HepG2 (cell line): ENCODE data around the gene GEMIN2. TPM values are rescaled to one million over a fixed set of nuclear protein-coding genes. Genes with fewer than 3 reads are reported as not detected.

Experiments used
- ARHGAP35 ChIP-seq: sonication (generic); formaldehyde crosslinking; IDR thresholded peaks from 2 replicates; pipeline ENCODE4 v1.9.0; 2022; ENCODE audit warnings: mild to moderate bottlenecking, inconsistent platforms, moderate library complexity, missing genetic modification reagents, borderline replicate concordance
- BATF2 ChIP-seq: sonication (generic); formaldehyde crosslinking; IDR thresholded peaks from 2 replicates; pipeline ENCODE4 v1.8.0; 2022; ENCODE audit warnings: mild to moderate bottlenecking, missing genetic modification reagents, moderate library complexity
- DMAP1 ChIP-seq: IDR thresholded peaks from 2 replicates; pipeline ENCODE4 v1.6.1; 2016
- ELF4 ChIP-seq: sonication (generic); formaldehyde crosslinking; IDR thresholded peaks from 2 replicates; pipeline ENCODE4 v1.5.0; 2020; ENCODE audit warnings: missing genetic modification reagents, mild to moderate bottlenecking, moderate library complexity, borderline replicate concordance
- GATAD1 ChIP-seq: IDR thresholded peaks from 2 replicates; pipeline ENCODE4 v1.6.1; 2016; ENCODE audit warnings: missing genetic modification reagents, missing compliant biosample characterization
- GPN1 ChIP-seq: sonication (generic); formaldehyde crosslinking; IDR thresholded peaks from 2 replicates; pipeline ENCODE4 v1.5.1; 2020; ENCODE audit warnings: missing genetic modification reagents, borderline replicate concordance
- GZF1 ChIP-seq: sonication (generic); formaldehyde crosslinking; IDR thresholded peaks from 2 replicates; pipeline ENCODE4 v1.5.1; 2020; ENCODE audit warnings: mild to moderate bottlenecking, missing genetic modification reagents
- HNF4A ChIP-seq: sonication (generic); formaldehyde crosslinking; IDR thresholded peaks from 2 replicates; pipeline ENCODE4 v1.4.0; 2020; ENCODE audit warnings: missing genetic modification reagents
- KDM2A ChIP-seq: sonication (generic); formaldehyde crosslinking; IDR thresholded peaks from 2 replicates; pipeline ENCODE4 v1.4.0; 2020; ENCODE audit warnings: low read depth, missing genetic modification reagents, borderline replicate concordance
- NR1H2 ChIP-seq: sonication (generic); formaldehyde crosslinking; IDR thresholded peaks from 2 replicates; pipeline ENCODE4 v1.8.1; 2022; ENCODE audit warnings: low read depth, missing genetic modification reagents, borderline replicate concordance
- POLR2G ChIP-seq: fragments of 200-400 bp; formaldehyde crosslinking; IDR thresholded peaks from 2 replicates; pipeline ENCODE4 v1.6.1; 2018; ENCODE audit warnings: mild to moderate bottlenecking, low read depth, low read length, moderate library complexity
- RAD51 ChIP-seq: fragments of 450-650 bp; IDR thresholded peaks from 2 replicates; pipeline ENCODE4 v1.6.1; 2016; ENCODE audit warnings: borderline replicate concordance
- RCOR2 ChIP-seq: IDR thresholded peaks from 2 replicates; pipeline ENCODE4 v1.6.1; 2016; ENCODE audit warnings: missing biosample characterization, missing genetic modification reagents
- RORA ChIP-seq: sonication (generic); formaldehyde crosslinking; IDR thresholded peaks from 2 replicates; pipeline ENCODE4 v1.5.0; 2020; ENCODE audit warnings: mild to moderate bottlenecking, missing genetic modification reagents, moderate library complexity
- TAF15 ChIP-seq: fragments of 200-400 bp; formaldehyde crosslinking; IDR thresholded peaks from one replicate; pipeline ENCODE4 v1.6.1; 2018; ENCODE audit warnings: mild to moderate bottlenecking, low read depth, low read length; ENCODE audit not compliant: poor library complexity, severe bottlenecking
- TFE3 ChIP-seq: IDR thresholded peaks from 2 replicates; pipeline ENCODE4 v1.6.1; 2016
- TSC22D2 ChIP-seq: sonication (generic); formaldehyde crosslinking; IDR thresholded peaks from 2 replicates; pipeline ENCODE4 v1.5.1; 2020; ENCODE audit warnings: missing genetic modification reagents, mild to moderate bottlenecking, borderline replicate concordance
- ZFP82 ChIP-seq: sonication (generic); formaldehyde crosslinking; IDR thresholded peaks from 2 replicates; pipeline ENCODE4 v1.5.1; 2020; ENCODE audit warnings: mild to moderate bottlenecking, missing genetic modification reagents, borderline replicate concordance
- ZNF350 ChIP-seq: sonication (generic); formaldehyde crosslinking; IDR thresholded peaks from 2 replicates; pipeline ENCODE4 v1.4.0; 2020; ENCODE audit warnings: mild to moderate bottlenecking, low read depth, missing genetic modification reagents, borderline replicate concordance
- ZNF503 ChIP-seq: sonication (generic); formaldehyde crosslinking; IDR thresholded peaks from 2 replicates; pipeline ENCODE4 v1.4.0; 2020; ENCODE audit warnings: missing genetic modification reagents
- ZNF790 ChIP-seq: sonication (generic); formaldehyde crosslinking; IDR thresholded peaks from 2 replicates; pipeline ENCODE4 v1.8.0; 2022; ENCODE audit warnings: missing genetic modification reagents, mild to moderate bottlenecking, borderline replicate concordance
- ZNF879 ChIP-seq: sonication (generic); formaldehyde crosslinking; IDR thresholded peaks from 2 replicates; pipeline ENCODE4 v1.8.1; 2023; ENCODE audit warnings: missing genetic modification reagents
- ZNF883 ChIP-seq: sonication (generic); formaldehyde crosslinking; IDR thresholded peaks from 2 replicates; pipeline ENCODE4 v1.5.1; 2020; ENCODE audit warnings: mild to moderate bottlenecking, missing genetic modification reagents; ENCODE audit errors: not compliant biosample characterization
- polyA plus RNA-seq, 8 experiments: library from polyadenylated mRNA; depleted of rRNA in 3 of 8; stranded (reverse) in 7 of 8; unstranded in 1 of 8; fragments of >200 nt; fragmentation: Illumina TruSeq in 4 of 8; extraction: Trizol in 4 of 8; gene quantifications; 2 replicates each; pipeline versions ENCODE4 v1.2.1 to v1.2.3, GENCODE V29; 2011 to 2016; ENCODE audit warnings: low read depth in 4 of 8, missing spikeins in 1 of 8, mixed read lengths in 1 of 8; ENCODE audit not compliant: insufficient read depth in 1 of 8
- total RNA-seq, 5 experiments: library from RNA; depleted of rRNA; stranded (reverse); fragments of >200 nt; fragmentation: Illumina TruSeq; extraction: Trizol; gene quantifications; 2 replicates each; pipeline ENCODE4 v1.2.3, GENCODE V29; 2016; ENCODE audit warnings: low read depth in 1 of 5
- TF ChIP-seq, protein P1 (sequence below): sonication (generic); formaldehyde crosslinking; IDR thresholded peaks from 2 replicates; pipeline ENCODE4 v1.4.0; 2020; ENCODE audit warnings: missing genetic modification reagents

GEMIN2 gene
- total and polyA plus RNA-seq, 2 of the 13 experiments (the other 11 are each of a cell fraction or from before 2014, with no cell fraction given): 54.8 to 110 TPM

DNA sequence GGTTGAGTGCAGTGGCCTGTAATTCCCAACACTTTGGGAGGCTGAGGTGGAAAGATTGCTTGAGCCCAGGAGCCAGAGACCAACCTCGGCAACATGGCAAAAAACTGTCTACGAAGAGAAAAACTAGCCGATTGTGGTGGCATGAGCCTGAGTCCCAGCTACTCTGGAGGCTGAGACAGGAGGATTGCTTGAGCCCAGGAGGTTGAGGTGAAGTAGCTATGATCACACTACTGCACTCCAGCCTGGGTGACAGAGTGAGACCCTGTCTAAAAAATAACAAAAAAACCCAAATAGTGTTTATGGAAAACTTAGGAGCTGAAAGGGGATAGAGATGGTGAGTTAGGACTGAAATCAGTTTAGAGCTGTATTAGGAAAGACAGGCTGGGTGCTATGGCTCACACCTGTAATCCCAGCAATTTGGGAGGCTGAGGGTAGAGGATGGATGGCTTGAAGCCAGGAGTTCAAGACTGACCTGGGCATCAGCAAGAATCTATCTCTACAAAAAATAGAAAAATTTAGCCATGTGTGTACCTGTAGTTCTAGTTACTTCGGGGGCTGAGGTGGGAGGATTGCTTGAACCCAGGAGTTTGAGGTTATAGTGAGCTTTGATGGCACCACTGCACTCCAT lies 70.6 kb downstream of the GEMIN2 start (continued):
- TF ChIP-seq ZNF503 (CRISPR knock-in tag) (no peak), TSC22D2 (0 out of 2 replicates have a peak, but pooled peaks have one; percentile 43), ELF4 (CRISPR knock-in tag) (no peak), NR1H2 (no peak), TFE3 (CRISPR knock-in tag) (no peak), ZNF790 (CRISPR knock-in tag) (no peak), HNF4A (no peak), ARHGAP35 (CRISPR knock-in tag) (no peak), GZF1 (CRISPR knock-in tag) (no peak), KDM2A (CRISPR knock-in tag) (peak; percentile 58), ZNF879 (CRISPR knock-in tag) (no peak), GATAD1 (CRISPR knock-in tag) (0 out of 2 replicates have a peak, but pooled peaks have one; percentile 12), ZNF350 (CRISPR knock-in tag) (0 out of 2 replicates have a peak, but pooled peaks have one; percentile 24), DMAP1 (no peak), RORA (no peak), TAF15 (no peak), ZFP82 (CRISPR knock-in tag) (no peak), GPN1 (CRISPR knock-in tag) (no peak), RAD51 (no peak), RCOR2 (CRISPR knock-in tag) (no peak), ZNF883 (peak; percentile 45), POLR2G (peak; percentile 82), BATF2 (CRISPR knock-in tag) (0 out of 2 replicates have a peak, but pooled peaks have one; percentile 35)
- TF ChIP-seq, protein P1, sequence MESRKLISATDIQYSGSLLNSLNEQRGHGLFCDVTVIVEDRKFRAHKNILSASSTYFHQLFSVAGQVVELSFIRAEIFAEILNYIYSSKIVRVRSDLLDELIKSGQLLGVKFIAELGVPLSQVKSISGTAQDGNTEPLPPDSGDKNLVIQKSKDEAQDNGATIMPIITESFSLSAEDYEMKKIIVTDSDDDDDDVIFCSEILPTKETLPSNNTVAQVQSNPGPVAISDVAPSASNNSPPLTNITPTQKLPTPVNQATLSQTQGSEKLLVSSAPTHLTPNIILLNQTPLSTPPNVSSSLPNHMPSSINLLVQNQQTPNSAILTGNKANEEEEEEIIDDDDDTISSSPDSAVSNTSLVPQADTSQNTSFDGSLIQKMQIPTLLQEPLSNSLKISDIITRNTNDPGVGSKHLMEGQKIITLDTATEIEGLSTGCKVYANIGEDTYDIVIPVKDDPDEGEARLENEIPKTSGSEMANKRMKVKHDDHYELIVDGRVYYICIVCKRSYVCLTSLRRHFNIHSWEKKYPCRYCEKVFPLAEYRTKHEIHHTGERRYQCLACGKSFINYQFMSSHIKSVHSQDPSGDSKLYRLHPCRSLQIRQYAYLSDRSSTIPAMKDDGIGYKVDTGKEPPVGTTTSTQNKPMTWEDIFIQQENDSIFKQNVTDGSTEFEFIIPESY (CRISPR knock-in tag): no peak
